Measurements from ENCODE around the gene COG2. TPM values are rescaled to one million over a fixed set of nuclear protein-coding genes. Genes with fewer than 3 reads are reported as not detected.

The COG2 gene
- polyA plus RNA-seq, 4 donors: 16.2 to 35.8 (median 17.2) TPM

DNA sequence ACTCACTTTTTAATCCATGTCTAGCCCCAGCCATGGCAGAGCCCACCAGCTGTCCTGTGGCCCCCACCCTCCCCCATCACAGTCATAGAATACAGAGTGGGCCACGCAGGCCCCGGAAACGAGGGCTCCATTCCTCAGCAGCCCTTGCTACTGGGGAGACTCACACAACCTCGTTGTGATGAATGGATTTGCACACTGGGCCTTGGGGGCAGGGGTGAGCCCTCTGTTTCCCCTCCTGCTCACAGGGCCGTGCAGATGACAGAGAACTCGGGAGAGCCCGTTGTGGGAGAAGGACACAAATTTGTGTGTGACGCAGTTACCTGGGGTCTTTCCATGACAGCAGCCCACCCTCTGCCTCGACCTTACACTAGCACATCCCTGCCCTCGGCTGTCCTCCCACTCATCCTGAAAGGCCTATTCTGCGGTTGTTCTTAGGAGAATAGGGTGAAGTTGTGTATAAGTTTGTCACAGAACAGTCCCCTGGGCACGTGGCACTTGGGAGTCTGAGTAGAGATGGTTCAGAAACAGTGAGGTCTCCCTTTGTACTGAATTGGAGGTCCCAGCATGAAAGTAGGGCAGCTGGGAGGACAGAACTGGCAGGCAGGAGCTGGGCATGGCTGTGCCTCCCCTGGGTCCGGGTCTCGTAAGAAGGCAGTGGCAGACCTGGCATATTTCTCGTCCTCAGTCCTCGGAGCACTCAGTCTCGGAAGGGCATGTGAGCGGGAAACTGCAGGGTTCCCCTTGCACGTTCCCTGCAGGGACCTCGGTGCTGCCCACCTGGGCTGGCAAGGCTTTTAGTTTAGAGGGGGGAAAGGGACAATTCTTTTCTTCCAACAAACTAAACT is 64.8 kb downstream of the COG2 start:
- FAIRE-seq (no peak), DNase-seq (no peak)
- Histone ChIP-seq H3K4me1 (ENCODE audit: control insufficient read depth in 3 of 3, insufficient read depth in 2 of 3, low read depth in 1 of 3, low read length in 2 of 3) (peaks cover 0 to 47% (median 0%) of the 10 kb centered on the region in 3 donors), H3K27ac (ENCODE audit: low read depth in 1 of 3, low read length in 2 of 3) (no peak overlapping the region), H3K9me3 (ENCODE audit: control insufficient read depth in 2 of 2, insufficient read depth in 1 of 2, low read depth in 1 of 2, low read length in 1 of 2) (no peaks in the 10 kb centered on the region), H3K36me3 (ENCODE audit: control insufficient read depth in 3 of 3, insufficient read depth in 2 of 3, low read depth in 1 of 3, low read length in 3 of 3) (peaks cover 0 to 72% (median 0%) of the 10 kb centered on the region in 3 donors), H3K4me3 (ENCODE audit: low read depth in 1 of 3, low read length in 3 of 3) (no peak overlapping the region), H3K27me3 (ENCODE audit: control insufficient read depth in 3 of 3, insufficient read depth in 3 of 3, low read length in 3 of 3) (peaks cover 0 to 2% (median 0%) of the 10 kb centered on the region in 3 donors)
- WGBS, 3 donors: 87 to 94% (median 90%) methylated on average over 19 to 20 of the region's 20 CpGs

DNA sequence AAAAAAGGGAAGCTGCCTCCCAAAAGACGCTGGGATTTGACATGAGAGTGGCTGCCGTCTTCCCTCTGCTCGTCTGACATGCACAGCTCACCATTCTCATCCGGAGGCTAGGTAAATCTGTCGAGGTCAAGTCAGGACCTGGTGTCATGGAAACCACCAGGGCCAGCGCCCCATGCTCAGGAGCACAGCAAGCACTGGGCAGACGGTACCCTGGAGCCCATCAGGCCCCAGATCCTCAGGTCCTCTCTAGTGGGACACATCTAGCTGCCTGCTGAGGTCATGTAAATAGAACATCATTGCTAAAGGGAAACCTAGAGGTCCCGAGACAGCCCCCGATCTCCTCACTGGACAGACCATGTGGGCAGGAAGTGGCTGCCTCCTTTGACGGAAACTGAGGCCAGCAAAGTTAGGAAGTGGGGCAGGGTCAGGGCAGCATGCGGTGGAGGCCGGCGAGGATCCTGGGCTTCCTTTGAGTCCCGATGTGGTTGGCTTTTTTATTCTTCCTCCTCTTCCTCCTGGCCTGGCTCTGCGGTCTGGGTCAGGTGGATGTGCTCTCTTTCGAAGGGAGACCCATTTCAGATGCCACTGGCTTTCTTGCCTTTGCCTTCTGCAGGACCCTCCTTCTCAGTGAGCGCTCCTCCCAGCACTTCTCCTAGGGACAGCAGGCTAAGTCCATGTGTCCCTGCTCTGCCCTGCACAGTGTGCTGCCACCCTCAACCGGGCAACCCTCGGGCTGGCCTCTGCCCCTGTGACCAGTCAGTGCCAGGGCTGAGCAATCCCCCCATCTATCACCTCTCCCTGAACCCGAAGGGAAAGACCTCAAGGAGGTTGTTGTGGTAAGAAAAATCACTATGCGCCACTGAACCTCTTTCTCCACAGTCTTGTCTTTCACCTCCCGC is 65.7 kb downstream of the COG2 start:
- H3K27me3 ChIP-seq (ENCODE audit: control insufficient read depth in 3 of 3, insufficient read depth in 3 of 3, low read length in 3 of 3): peaks cover 0 to 2% (median 0%) of the 10 kb centered on the region in 3 donors
- H3K4me1 ChIP-seq (ENCODE audit: control insufficient read depth in 3 of 3, insufficient read depth in 2 of 3, low read depth in 1 of 3, low read length in 2 of 3): peaks cover 0 to 44% (median 0%) of the 10 kb centered on the region in 3 donors
- peak overlapping the region in 2 of 3 donors; percentile 5 to 70 for H3K27ac ChIP-seq (ENCODE audit: low read depth in 1 of 3, low read length in 2 of 3)
- DNase-seq (no peak), FAIRE-seq (no peak)
- H3K4me3 ChIP-seq (ENCODE audit: low read depth in 1 of 3, low read length in 3 of 3): no peak overlapping the region
- WGBS, 3 donors: 60 to 74% (median 65%) methylated on average over 21 to 22 of the region's 22 CpGs
- H3K9me3 ChIP-seq (ENCODE audit: control insufficient read depth in 2 of 2, insufficient read depth in 1 of 2, low read depth in 1 of 2, low read length in 1 of 2): no peaks in the 10 kb centered on the region
- H3K36me3 ChIP-seq (ENCODE audit: control insufficient read depth in 3 of 3, insufficient read depth in 2 of 3, low read depth in 1 of 3, low read length in 3 of 3): peaks cover 0 to 71% (median 0%) of the 10 kb centered on the region in 3 donors

DNA sequence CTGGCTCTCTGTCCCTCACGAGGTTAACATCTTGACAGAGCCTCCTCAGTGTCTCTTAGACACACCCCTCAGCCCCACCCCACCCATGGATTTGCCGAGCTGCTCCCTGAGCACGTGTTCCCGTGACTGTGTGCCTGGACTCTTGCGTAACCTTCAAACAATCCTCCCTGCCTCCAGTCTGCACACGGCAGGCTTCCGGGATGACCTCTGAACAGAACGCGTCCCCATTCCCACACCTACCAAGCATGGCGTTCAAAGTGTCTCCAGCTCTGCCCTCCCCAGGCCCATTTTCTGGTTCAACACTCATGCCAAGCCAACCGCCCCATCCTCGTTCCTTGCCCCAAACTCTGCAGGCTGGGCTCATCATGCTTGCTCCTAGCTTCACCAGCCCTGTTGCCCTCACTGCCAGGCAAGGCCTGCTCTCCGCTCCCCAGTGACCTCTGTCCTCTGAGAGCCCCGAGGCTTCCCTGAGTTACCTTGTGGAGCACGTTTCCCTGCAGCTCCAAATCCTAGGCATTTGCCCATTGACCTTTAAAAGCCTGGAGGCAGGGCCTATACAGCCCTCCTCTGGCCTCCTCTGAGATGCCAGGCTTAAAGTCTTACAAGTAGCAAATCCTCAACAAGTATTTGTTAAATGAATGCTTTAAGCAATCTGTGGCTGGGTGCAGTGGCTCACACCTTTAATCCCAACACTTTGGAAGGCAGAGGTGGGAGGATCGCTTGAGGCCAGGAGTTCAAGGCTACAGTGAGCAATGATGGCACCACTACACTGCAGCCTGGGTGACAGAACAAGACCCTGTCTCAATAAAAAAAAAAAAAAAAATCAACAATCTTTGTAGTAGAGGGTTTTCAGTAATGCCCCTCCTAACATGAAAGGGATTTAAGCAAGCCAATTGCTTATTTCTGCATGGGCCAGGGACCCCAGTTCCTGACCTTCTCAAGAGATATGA is 66.6 kb downstream of the COG2 start:
- H3K9me3 ChIP-seq (ENCODE audit: control insufficient read depth in 2 of 2, insufficient read depth in 1 of 2, low read depth in 1 of 2, low read length in 1 of 2): no peaks in the 10 kb centered on the region
- H3K27ac ChIP-seq (ENCODE audit: low read depth in 1 of 3, low read length in 2 of 3): peak overlapping the region; percentile 56 to 84 (median 82)
- 24 to 60% (median 49%) methylated on average over 16 of the region's 16 CpGs for WGBS, 3 donors
- no peak overlapping the region for H3K4me3 ChIP-seq (ENCODE audit: low read depth in 1 of 3, low read length in 3 of 3)
- FAIRE-seq (no peak), DNase-seq (peak; percentile 97 to 98)
- peaks cover 0 to 2% (median 0%) of the 10 kb centered on the region in 3 donors for H3K27me3 ChIP-seq (ENCODE audit: control insufficient read depth in 3 of 3, insufficient read depth in 3 of 3, low read length in 3 of 3)
- peaks cover 0 to 64% (median 0%) of the 10 kb centered on the region in 3 donors for H3K36me3 ChIP-seq (ENCODE audit: control insufficient read depth in 3 of 3, insufficient read depth in 2 of 3, low read depth in 1 of 3, low read length in 3 of 3)
- H3K4me1 ChIP-seq (ENCODE audit: control insufficient read depth in 3 of 3, insufficient read depth in 2 of 3, low read depth in 1 of 3, low read length in 2 of 3): peaks cover 0 to 44% (median 0%) of the 10 kb centered on the region in 3 donors

DNA sequence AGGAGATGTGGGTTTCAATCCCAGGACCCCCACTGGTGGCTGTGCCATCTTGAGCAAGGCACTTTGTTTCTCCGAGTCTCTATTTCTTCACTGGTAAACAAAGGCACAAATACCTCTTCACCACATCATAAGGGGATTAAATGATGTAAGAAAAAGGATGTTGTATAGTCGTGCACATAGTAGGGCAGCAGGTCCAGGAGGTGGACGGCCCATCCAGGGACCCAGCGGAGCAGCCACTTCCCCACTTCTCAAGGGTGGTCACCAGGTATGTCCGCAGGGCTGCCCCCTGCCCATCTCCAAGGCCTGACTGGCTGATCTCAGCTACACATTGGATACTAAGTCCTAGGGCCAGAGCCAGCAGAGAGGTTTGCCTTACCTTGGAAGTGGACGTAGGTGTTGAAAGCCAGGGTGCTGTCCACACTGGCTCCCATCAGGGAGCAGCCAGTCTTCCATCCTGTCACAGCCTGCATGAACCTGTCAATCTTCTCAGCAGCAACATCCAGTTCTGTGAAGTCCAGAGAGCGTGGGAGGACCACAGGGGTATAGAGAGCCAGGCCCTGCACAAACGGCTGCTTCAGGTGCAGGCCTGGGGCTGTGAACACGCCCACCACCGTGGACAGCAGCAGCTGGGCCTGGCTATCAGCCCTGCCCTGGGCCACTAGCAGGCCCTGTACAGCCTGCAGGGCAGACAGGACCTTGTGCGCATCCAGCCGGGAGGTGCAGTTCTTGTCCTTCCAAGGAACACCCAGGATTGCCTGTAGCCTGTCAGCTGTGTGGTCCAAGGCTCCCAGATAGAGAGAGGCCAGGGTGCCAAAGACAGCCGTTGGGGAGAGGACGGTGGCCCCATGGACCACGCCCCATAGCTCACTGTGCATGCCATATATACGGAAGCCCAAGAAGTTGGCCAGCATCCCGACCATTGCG is 67.6 kb downstream of the COG2 start:
- FAIRE-seq (no peak), DNase-seq (no peak)
- WGBS, 3 donors: 82 to 84% (median 83%) methylated on average over 17 to 18 of the region's 18 CpGs
- Histone ChIP-seq H3K9me3 (ENCODE audit: control insufficient read depth in 2 of 2, insufficient read depth in 1 of 2, low read depth in 1 of 2, low read length in 1 of 2) (no peaks in the 10 kb centered on the region), H3K36me3 (ENCODE audit: control insufficient read depth in 3 of 3, insufficient read depth in 2 of 3, low read depth in 1 of 3, low read length in 3 of 3) (peaks cover 0 to 59% (median 0%) of the 10 kb centered on the region in 3 donors), H3K27me3 (ENCODE audit: control insufficient read depth in 3 of 3, insufficient read depth in 3 of 3, low read length in 3 of 3) (peaks cover 0 to 2% (median 0%) of the 10 kb centered on the region in 3 donors), H3K4me1 (ENCODE audit: control insufficient read depth in 3 of 3, insufficient read depth in 2 of 3, low read depth in 1 of 3, low read length in 2 of 3) (peaks cover 0 to 52% (median 0%) of the 10 kb centered on the region in 3 donors), H3K27ac (ENCODE audit: low read depth in 1 of 3, low read length in 2 of 3) (peak overlapping the region in 1 of 3 donors; percentile 82), H3K4me3 (ENCODE audit: low read depth in 1 of 3, low read length in 3 of 3) (no peak overlapping the region)

DNA sequence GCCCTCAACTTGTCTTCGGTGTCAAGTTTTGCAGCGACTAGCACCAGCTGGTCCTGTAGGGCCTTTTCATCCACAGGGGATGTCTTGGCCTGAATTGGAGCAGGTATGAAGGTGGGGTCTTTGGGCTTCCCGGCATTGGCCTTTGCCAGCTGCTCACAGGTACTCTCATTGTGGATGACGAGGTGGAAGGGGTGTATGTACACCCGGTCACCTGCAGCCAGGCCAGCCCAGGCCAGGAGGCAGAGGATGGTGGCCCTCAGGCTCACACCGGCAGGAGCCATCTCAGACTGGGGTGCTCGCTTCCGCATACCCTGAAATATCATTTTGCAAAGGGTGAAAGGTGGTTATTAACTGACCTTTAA is 68.2 kb downstream of the COG2 start:
- Histone ChIP-seq H3K36me3 (ENCODE audit: control insufficient read depth in 3 of 3, insufficient read depth in 2 of 3, low read depth in 1 of 3, low read length in 3 of 3) (peaks cover 0 to 52% (median 0%) of the 10 kb centered on the region in 3 donors), H3K27ac (ENCODE audit: low read depth in 1 of 3, low read length in 2 of 3) (no peak overlapping the region), H3K4me1 (ENCODE audit: control insufficient read depth in 3 of 3, insufficient read depth in 2 of 3, low read depth in 1 of 3, low read length in 2 of 3) (peaks cover 0 to 55% (median 0%) of the 10 kb centered on the region in 3 donors), H3K4me3 (ENCODE audit: low read depth in 1 of 3, low read length in 3 of 3) (no peak overlapping the region), H3K9me3 (ENCODE audit: control insufficient read depth in 2 of 2, insufficient read depth in 1 of 2, low read depth in 1 of 2, low read length in 1 of 2) (no peaks in the 10 kb centered on the region), H3K27me3 (ENCODE audit: control insufficient read depth in 3 of 3, insufficient read depth in 3 of 3, low read length in 3 of 3) (peaks cover 0 to 2% (median 0%) of the 10 kb centered on the region in 3 donors)
- WGBS, 3 donors: 91 to 94% (median 93%) methylated on average over 8 of the region's 8 CpGs
- DNase-seq: no peak
- FAIRE-seq: no peak

DNA sequence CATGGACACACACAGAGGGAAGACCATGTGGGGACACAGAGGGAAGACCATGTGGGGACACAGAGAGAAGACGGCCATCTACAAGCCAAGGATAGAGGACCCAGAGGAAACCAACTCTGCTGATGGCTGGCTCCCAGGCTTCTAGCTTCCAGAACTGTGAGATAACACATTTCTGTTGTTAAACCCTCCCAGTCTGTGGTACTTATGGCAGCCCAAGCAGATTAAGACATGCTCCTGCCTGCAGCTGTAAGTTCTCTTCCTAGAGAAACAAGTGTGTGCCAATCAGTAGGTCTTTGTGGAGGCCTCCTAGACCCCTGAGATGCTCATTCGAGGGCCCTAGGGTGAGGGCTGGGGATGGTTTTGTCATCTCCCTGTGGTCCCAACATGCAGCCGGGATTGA is 69.0 kb downstream of the COG2 start:
- Histone ChIP-seq H3K36me3 (ENCODE audit: control insufficient read depth in 3 of 3, insufficient read depth in 2 of 3, low read depth in 1 of 3, low read length in 3 of 3) (peaks cover 0 to 45% (median 0%) of the 10 kb centered on the region in 3 donors), H3K9me3 (ENCODE audit: control insufficient read depth in 2 of 2, insufficient read depth in 1 of 2, low read depth in 1 of 2, low read length in 1 of 2) (peaks cover 0 to 3% of the 10 kb centered on the region in 2 donors), H3K4me3 (ENCODE audit: low read depth in 1 of 3, low read length in 3 of 3) (no peak overlapping the region), H3K27ac (ENCODE audit: low read depth in 1 of 3, low read length in 2 of 3) (no peak overlapping the region), H3K27me3 (ENCODE audit: control insufficient read depth in 3 of 3, insufficient read depth in 3 of 3, low read length in 3 of 3) (peaks cover 0 to 2% (median 0%) of the 10 kb centered on the region in 3 donors), H3K4me1 (ENCODE audit: control insufficient read depth in 3 of 3, insufficient read depth in 2 of 3, low read depth in 1 of 3, low read length in 2 of 3) (peaks cover 0 to 55% (median 0%) of the 10 kb centered on the region in 3 donors)
- WGBS, 3 donors: 81 to 95% (median 87%) methylated on average over 3 of the region's 3 CpGs
- DNase-seq: no peak
- FAIRE-seq: no peak

DNA sequence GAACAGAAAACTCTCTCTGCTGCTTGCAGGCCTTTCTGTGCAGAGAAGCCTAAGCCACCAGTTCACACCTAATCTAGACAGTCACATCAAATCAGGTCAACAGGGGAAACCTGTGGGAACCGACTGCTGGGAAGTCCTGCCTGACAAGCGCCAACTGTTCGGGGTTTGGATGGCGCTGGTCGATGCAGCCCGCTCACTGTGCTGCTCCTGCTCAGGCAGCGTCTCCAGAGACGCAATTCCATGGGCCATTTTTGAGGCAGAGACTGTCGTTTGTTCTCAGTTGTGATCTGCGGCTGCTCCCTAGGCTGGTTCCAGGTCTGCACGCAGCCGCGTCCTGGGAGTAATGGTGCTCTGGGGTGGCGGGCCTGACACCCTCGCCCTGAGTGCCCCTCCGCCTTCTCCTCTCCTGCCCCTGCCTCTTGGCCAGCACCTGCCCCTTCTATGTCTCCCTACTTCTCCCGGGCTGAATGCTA is 70.2 kb downstream of the COG2 start:
- Histone ChIP-seq H3K4me1 (ENCODE audit: control insufficient read depth in 3 of 3, insufficient read depth in 2 of 3, low read depth in 1 of 3, low read length in 2 of 3) (peaks cover 0 to 48% (median 0%) of the 10 kb centered on the region in 3 donors), H3K27me3 (ENCODE audit: control insufficient read depth in 3 of 3, insufficient read depth in 3 of 3, low read length in 3 of 3) (peaks cover 0 to 2% (median 0%) of the 10 kb centered on the region in 3 donors), H3K4me3 (ENCODE audit: low read depth in 1 of 3, low read length in 3 of 3) (no peak overlapping the region), H3K27ac (ENCODE audit: low read depth in 1 of 3, low read length in 2 of 3) (no peak overlapping the region), H3K36me3 (ENCODE audit: control insufficient read depth in 3 of 3, insufficient read depth in 2 of 3, low read depth in 1 of 3, low read length in 3 of 3) (peaks cover 0 to 34% (median 0%) of the 10 kb centered on the region in 3 donors), H3K9me3 (ENCODE audit: control insufficient read depth in 2 of 2, insufficient read depth in 1 of 2, low read depth in 1 of 2, low read length in 1 of 2) (peaks cover 0 to 3% of the 10 kb centered on the region in 2 donors)
- 93 to 95% (median 94%) methylated on average over 17 of the region's 17 CpGs for WGBS, 3 donors
- no peak for DNase-seq
- no peak for FAIRE-seq
